Lung (tissue), 12 donors: Measurements from ENCODE around the gene RTEL1. TPM values are rescaled to one million over a fixed set of nuclear protein-coding genes. Genes with fewer than 3 reads are reported as not detected.

Experiments used
- ATAC-seq: fragments of 200-7000 bp; cut with Tn5 transposase; one replicate; pipeline ENCODE4 v1.9.1; 2020; ENCODE audit warnings: moderate number of reproducible peaks; ENCODE audit not compliant: insufficient read depth, low FRiP score
- DNase-seq, 3 donors: peaks; one replicate each; pipeline ENCODE4 v3.0.0-alpha.2; 2013 to 2017
- H3K27ac ChIP-seq, 2 donors: one replicate each; pipeline ENCODE4 v1.5.1; 2013; ENCODE audit warnings: mild to moderate bottlenecking in 2 of 2, moderate library complexity in 2 of 2, control low read depth in 1 of 2, inconsistent platforms in 1 of 2, low read depth in 1 of 2, low read length in 1 of 2
- H3K27me3 ChIP-seq, 3 donors: one replicate each; pipeline ENCODE4 v1.5.1; 2013; ENCODE audit warnings: low read length in 2 of 3; ENCODE audit not compliant: control insufficient read depth in 3 of 3, insufficient read depth in 3 of 3
- H3K36me3 ChIP-seq, 4 donors: one replicate each; pipeline ENCODE4 v1.5.1; 2013; ENCODE audit warnings: low read length in 4 of 4, mild to moderate bottlenecking in 1 of 4, moderate library complexity in 1 of 4; ENCODE audit not compliant: control insufficient read depth in 4 of 4, insufficient read depth in 4 of 4
- H3K4me1 ChIP-seq, 5 donors: one replicate each; pipeline ENCODE4 v1.5.1; 2013; ENCODE audit warnings: low read length in 5 of 5, mild to moderate bottlenecking in 2 of 5, moderate library complexity in 1 of 5; ENCODE audit not compliant: control insufficient read depth in 5 of 5, insufficient read depth in 5 of 5
- H3K4me3 ChIP-seq: one replicate; pipeline ENCODE4 v1.5.1; 2013; ENCODE audit warnings: mild to moderate bottlenecking, control low read depth, moderate library complexity
- H3K9ac ChIP-seq, 2 donors: one replicate each; pipeline ENCODE4 v1.5.1; 2013; ENCODE audit warnings: low read length in 2 of 2, control low read depth in 1 of 2; ENCODE audit not compliant: insufficient read depth in 1 of 2
- H3K9me3 ChIP-seq, 4 donors: one replicate each; pipeline ENCODE4 v1.5.1; 2013; ENCODE audit warnings: low read length in 3 of 4, mild to moderate bottlenecking in 1 of 4, moderate library complexity in 1 of 4; ENCODE audit not compliant: control insufficient read depth in 4 of 4, insufficient read depth in 3 of 4
- CTCF ChIP-seq: IDR thresholded peaks from 2 replicates; pipeline ENCODE4 v1.5.1; 2012; ENCODE audit warnings: mild to moderate bottlenecking; ENCODE audit errors: control extremely low read depth, extremely low read depth
- WGBS, 2 donors: extraction: QIAGEN DNeasy Blood & Tissue Kit; methylation state at CpG; one replicate each; pipeline ENCODE4 v1.1.7; 2013; 5-methylcytosine and 5-hydroxymethylcytosine counted together
- polyA plus RNA-seq, 2 donors: library from polyadenylated mRNA; stranded (reverse); fragments of 200-250 nt; gene quantifications; one replicate each; pipeline ENCODE4 v1.2.1, GENCODE V29; 2013
- total RNA-seq, 2 donors: library from RNA; depleted of rRNA in 1 of 2; stranded (reverse); fragments of >200 nt in 1 of 2; gene quantifications; one replicate each; pipeline ENCODE4 v1.2.1, GENCODE V29; 2014 to 2021
- donor health status: control.
- donor health status: control.
- donor health status: Bipolar disorder and iron deficiency.
- donor health status: healthy.
- donor health status: DM: yes; HTN: yes; CAD: no.

The RTEL1 gene
- total and polyA plus RNA-seq, 4 donors, result 12.4 to 45.8 (median 17.7) TPM

- peak in 2 of 3 donors; percentile 47 for DNase-seq
- ATAC-seq, result no peak
Measured at GRCh38 chr20:63692436-63693082, 34.4 kb downstream of the RTEL1 start.

GRCh38 chr20:63693083-63693732 lies 35.1 kb downstream of the RTEL1 start:
- DNase-seq (peak; percentile 45 to 62 (median 58)), ATAC-seq (no peak)
- Histone ChIP-seq H3K27ac (peak overlapping the region in 1 of 2 donors; percentile 62), H3K4me1 (peaks cover 0 to 36% (median 0%) of the 10 kb centered on the region in 5 donors), H3K27me3 (no peaks in the 10 kb centered on the region), H3K9me3 (no peaks in the 10 kb centered on the region), H3K9ac (no peak overlapping the region), H3K4me3 (no peak overlapping the region), H3K36me3 (peaks cover 0 to 30% (median 5%) of the 10 kb centered on the region in 4 donors)
- 91 to 93% methylated on average over 9 to 10 of the region's 10 CpGs for WGBS, 2 donors
- TF ChIP-seq CTCF, result no peak

More at GRCh38 chr20:63692436-63693082, 34.4 kb downstream of the RTEL1 start:
- Histone ChIP-seq H3K36me3 (peaks cover 0 to 24% (median 5%) of the 10 kb centered on the region in 4 donors), H3K9ac (no peak overlapping the region), H3K4me3 (no peak overlapping the region), H3K27ac (peak overlapping the region in 1 of 2 donors; percentile 62), H3K27me3 (no peaks in the 10 kb centered on the region), H3K4me1 (peaks cover 0 to 38% (median under 1%) of the 10 kb centered on the region in 5 donors), H3K9me3 (no peaks in the 10 kb centered on the region)
- 75 to 90% methylated on average over 18 to 20 of the region's 20 CpGs for whole genome bisulfite sequencing, 2 donors
- TF ChIP-seq CTCF, result no peak

- TF ChIP-seq CTCF, result no peak
- ATAC-seq (no peak), DNase-seq (peak; percentile 58 to 74 (median 59))
- Histone ChIP-seq H3K36me3 (peaks cover 0 to 30% (median 5%) of the 10 kb centered on the region in 4 donors), H3K27ac (no peak overlapping the region), H3K4me1 (peaks cover 0 to 30% (median 0%) of the 10 kb centered on the region in 5 donors), H3K9ac (no peak overlapping the region), H3K9me3 (no peaks in the 10 kb centered on the region), H3K4me3 (no peak overlapping the region), H3K27me3 (no peaks in the 10 kb centered on the region)
- 90 to 96% methylated on average over 20 to 21 of the region's 21 CpGs for WGBS, 2 donors
Measured at GRCh38 chr20:63693733-63694583, 35.8 kb downstream of the RTEL1 start.
